ENCODE data around the gene SDC4. TPM values are rescaled to one million over a fixed set of nuclear protein-coding genes. Genes with fewer than 3 reads are reported as not detected.

SDC4 gene
- total RNA-seq, 1 experiment from 2014 or later, result 100 TPM

- Histone ChIP-seq H3K9ac (ENCODE audit: low read length) (no peak overlapping the region), H3K4me1 (ENCODE audit: control insufficient read depth in 1 of 2, insufficient read depth in 2 of 2, low read length in 2 of 2) (peaks cover 0 to 10% of the 10 kb centered on the region in 2 experiments; a peak in 2 of 4 replicates), H3K79me2 (ENCODE audit: insufficient read depth, low read length) (no peaks in the 10 kb centered on the region), H2AFZ (ENCODE audit: low read depth, low read length, poor library complexity, severe bottlenecking) (peak overlapping the region; percentile 92), H3K36me3 (ENCODE audit: control insufficient read depth in 1 of 2, insufficient read depth in 2 of 2, low read length in 2 of 2) (no peaks in the 10 kb centered on the region), H3K9me3 (ENCODE audit: control insufficient read depth in 1 of 2, insufficient read depth in 1 of 2, low read depth in 1 of 2, low read length in 2 of 2) (no peaks in the 10 kb centered on the region), H3K4me3 (replicated peaks in 1 of 2; ENCODE audit: low read depth in 1 of 2, low read length in 2 of 2) (no peak overlapping the region), H3K27me3 (ENCODE audit: insufficient read depth, low read length) (no peaks in the 10 kb centered on the region), H4K20me1 (ENCODE audit: insufficient read depth) (no peaks in the 10 kb centered on the region), H3K27ac (ENCODE audit: low read depth, low read length) (no peak overlapping the region), H3K4me2 (ENCODE audit: low read length) (peak overlapping the region; percentile 53), H3K9me2 (ENCODE audit: insufficient read depth) (no peaks in the 10 kb centered on the region)
- POLR2A ChIA-PET, result interaction anchor here (1.1 kb wide), 1 partner anchor 125 kb away, joined by 5 read pairs; no protein-coding TSS in a partner anchor
- DNase-seq (ENCODE audit: low read depth, low spot score) (peak; percentile 47), ATAC-seq (peak; percentile 97)
- no TSS peak for BruUV-seq (replicated peaks)
- intact Hi-C loops (cut with micrococcal nuclease), result loop anchor here (5.0 kb wide), 1 partner anchor 269 kb away; no protein-coding TSS in a partner anchor
- RAD21 ChIA-PET (ENCODE audit: low non-redundant PET in 1 of 2, low total read pairs in 2 of 2, uncharacterized antibody in 2 of 2, unreplicated experiment in 2 of 2), result interaction anchor here in 1 of 2 experiments (0.9 kb wide), 2 partner anchors 125 to 268 kb away, joined by 3 read pairs; no protein-coding TSS in a partner anchor
- TF ChIP-seq, protein P1, sequence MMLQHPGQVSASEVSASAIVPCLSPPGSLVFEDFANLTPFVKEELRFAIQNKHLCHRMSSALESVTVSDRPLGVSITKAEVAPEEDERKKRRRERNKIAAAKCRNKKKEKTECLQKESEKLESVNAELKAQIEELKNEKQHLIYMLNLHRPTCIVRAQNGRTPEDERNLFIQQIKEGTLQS (IDR thresholded peaks at IDR 0.05), result no peak
- TF ChIP-seq, protein P2, sequence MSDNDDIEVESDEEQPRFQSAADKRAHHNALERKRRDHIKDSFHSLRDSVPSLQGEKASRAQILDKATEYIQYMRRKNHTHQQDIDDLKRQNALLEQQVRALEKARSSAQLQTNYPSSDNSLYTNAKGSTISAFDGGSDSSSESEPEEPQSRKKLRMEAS (IDR thresholded peaks at IDR 0.05), result peak; percentile 36; the same call in 1 of the 2 replicates
- TF ChIP-seq SIN3A (IDR thresholded peaks at IDR 0.05; ENCODE audit: low read depth) (no peak), CBX3 (IDR thresholded peaks at IDR 0.05; ENCODE audit: low read depth) (no peak), POLR2A (IDR thresholded peaks at IDR 0.05; ENCODE audit: borderline replicate concordance, extremely low read depth, insufficient read depth, insufficient read length) (no peak), CTCF (IDR thresholded peaks at IDR 0.05 in 2 of 3, conservative IDR thresholded peaks at IDR 0.05 in 1 of 3; ENCODE audit: borderline replicate concordance in 1 of 3, insufficient read depth in 1 of 3, low read depth in 2 of 3, low read length in 2 of 3) (peak; percentile 61 to 96 (median 84); a peak in 5 of 6 replicates), ZNF274 (IDR thresholded peaks at IDR 0.05; ENCODE audit: low read depth, low read length) (no peak), RAD21 (IDR thresholded peaks at IDR 0.05; ENCODE audit: low read depth) (peak; percentile 75), REST (IDR thresholded peaks at IDR 0.05; ENCODE audit: low read depth) (no peak), EZH2phosphoT487 (IDR thresholded peaks at IDR 0.05; ENCODE audit: borderline replicate concordance) (no peak), FOSL1 (IDR thresholded peaks at IDR 0.05; ENCODE audit: low read depth) (no peak), TCF7L2 (IDR thresholded peaks at IDR 0.05; ENCODE audit: borderline replicate concordance, extremely low read depth, insufficient read depth, insufficient read length) (peak; percentile 37)
- CTCF ChIA-PET, result interaction anchor here (0.6 to 1.7 kb wide), 20 partner anchors 8 to 469 kb away, joined by 3 to 15 read pairs (median 4); partner anchors contain the start of gene SYS1
Measured at GRCh38 chr20:45311589-45312211, 36.5 kb downstream of the SDC4 start.

Data from HCT116 (cell line).